HG03175 (cell line): Measurements from ENCODE around the gene SYPL2.

Experiments used
- ATAC-seq: cut with Tn5 transposase; IDR thresholded peaks from one replicate; pipeline ENCODE4 v1.9.1; 2021; ENCODE audit warnings: mild to moderate bottlenecking, moderate library complexity; ENCODE audit not compliant: unreplicated experiment

The SYPL2 gene

GRCh38 chr1:109490934-109491302 is 24.6 kb downstream of the SYPL2 start:
- no peak for ATAC-seq

GRCh38 chr1:109491372-109491771 is 25.0 kb downstream of the SYPL2 start:
- no peak for ATAC-seq

DNA sequence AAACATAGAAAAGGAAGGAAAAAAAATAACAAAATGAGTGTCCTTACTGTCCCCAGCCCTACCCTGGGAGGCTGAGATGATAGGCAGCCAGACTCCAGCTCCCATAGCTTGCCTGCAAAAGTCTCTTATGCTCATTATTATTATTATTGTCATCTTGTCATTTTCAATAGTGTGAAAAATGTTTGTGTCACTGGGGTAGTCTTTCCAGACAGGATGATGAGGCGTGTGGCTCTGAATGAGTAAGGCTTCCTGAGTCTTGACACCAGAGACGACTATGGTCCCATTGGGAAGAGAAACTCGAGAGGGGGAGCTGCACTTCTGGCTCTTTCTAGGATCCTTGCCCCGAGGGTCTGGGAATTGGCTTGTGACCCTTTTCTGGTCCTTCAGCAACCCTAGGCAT is 26.4 kb downstream of the SYPL2 start:
- ATAC-seq: no peak

GRCh38 chr1:109493227-109493626 is 26.9 kb downstream of the SYPL2 start:
- no peak for ATAC-seq

- ATAC-seq: peak; percentile 87
Measured at GRCh38 chr1:109493805-109494539, 27.6 kb downstream of the SYPL2 start, which contains the start of gene CYB561D1. Gene CYB561D1 (plus strand): TSS chr1:109494094. CDS start chr1:109494140, 46 bp downstream.

- no peak for ATAC-seq
Measured at GRCh38 chr1:109495738-109496137, 29.4 kb downstream of the SYPL2 start.

DNA sequence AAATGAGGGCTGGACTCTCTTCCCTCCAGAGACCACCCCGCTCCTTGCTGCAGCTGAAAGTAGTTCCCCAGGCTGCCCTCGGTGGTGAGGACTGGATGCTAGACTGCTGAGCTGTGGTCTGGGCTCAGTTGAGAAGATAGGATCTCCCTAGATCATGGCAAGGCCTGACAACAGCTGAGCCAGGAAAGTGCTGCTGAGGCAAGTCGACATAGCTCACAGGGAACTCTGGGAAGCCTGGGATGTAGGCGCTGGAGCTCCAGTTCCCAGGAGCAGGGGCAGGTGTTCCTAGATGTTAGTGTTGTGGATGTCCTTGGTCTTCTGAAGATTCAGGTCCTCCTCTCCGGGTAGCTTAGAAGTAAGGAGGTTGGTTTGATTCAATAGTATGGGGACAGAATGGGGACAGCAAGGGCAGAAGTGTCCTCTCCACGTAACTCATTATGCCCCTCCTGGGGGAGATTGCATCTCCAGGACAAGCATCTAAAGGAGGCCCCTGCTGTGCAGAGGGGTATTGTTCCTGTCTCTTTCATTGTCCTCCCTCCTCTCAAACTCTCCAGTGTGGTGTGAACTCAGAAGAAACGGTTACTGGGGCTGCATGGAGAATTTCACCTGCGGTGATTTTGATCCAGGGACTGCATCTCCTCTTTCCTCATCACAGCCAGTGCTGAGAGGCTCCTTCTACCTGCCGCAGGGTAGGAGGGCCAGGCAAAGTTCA is 31.3 kb downstream of the SYPL2 start:
- no peak for ATAC-seq

DNA sequence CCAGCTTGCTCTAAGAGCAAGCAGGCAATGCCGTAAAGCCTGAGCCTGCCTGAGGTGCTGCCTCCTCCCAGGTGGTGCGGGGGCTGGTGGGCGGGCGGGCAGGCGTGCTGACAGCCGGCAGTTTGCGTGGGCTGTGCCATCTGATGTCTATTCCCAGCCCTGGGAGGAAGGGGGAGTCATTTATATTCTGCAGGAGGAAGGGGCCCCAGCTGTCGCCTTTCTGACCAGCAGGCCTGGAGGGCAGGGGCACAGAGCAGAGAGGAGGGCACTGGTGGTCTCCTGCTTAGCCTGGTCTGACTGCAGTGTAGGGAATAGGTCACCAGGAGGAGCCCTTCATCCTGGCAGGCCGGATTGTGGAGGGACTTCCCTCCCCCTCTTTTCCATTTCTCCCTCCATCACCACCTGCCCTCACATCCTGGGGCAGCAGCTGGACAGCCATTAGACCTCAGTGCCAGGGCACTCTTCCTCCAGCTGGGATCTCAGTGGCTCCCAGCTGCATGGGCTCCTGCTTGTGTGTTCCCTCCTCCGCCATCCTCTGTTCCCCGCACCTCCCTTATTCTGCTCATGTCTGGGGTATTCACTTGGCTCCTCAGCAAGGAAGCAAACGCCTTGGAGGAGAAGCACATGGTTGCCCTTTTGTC is 31.9 kb downstream of the SYPL2 start:
- ATAC-seq: no peak

- ATAC-seq: no peak
Measured at GRCh38 chr1:109499081-109499480, 32.7 kb downstream of the SYPL2 start.

DNA sequence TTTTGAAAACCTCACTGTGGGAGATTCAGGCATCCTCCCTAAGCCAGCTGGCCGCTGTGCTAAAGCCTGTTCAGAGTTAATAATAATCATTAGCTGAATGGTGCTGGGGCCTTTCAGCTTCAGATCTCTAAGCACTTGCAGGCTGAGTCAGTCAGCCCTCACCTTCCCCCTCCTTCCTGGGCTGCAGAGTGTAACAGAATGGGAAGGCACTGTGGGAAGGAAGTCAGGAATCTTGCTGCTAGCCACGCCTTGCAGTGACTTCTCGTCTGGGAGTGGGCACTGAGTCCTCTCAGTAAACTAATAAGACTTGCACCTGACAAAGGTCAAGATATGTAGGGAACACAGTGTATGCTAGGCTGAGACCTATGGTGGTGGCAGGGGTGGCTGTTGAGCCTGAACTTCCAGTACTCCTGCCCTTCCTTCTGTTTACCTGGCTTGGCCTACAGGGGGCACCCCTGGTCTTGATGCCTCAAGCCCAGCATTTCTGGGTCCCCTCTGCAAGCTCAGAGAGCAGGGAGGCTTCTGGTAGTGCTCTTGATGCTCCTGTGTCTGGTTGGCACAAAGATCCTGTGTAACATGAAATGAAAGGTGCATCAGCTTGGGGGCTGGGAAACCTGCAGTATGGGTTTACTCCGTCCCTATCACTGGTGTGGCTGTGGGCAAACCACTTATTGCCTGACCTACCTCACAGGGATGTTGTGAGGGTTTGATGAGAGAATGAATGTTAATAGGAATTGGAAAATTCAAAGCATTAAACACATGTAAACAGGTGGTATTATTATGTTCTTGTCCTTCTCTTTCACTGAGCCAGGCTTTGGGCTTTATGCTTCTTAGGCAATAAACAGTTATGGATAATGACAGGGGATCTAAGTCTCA is 33.6 kb downstream of the SYPL2 start:
- no peak for ATAC-seq

- no peak for ATAC-seq
Measured at GRCh38 chr1:109500941-109501381, 34.6 kb downstream of the SYPL2 start.

GRCh38 chr1:109501644-109502363 is 35.5 kb downstream of the SYPL2 start:
- no peak for ATAC-seq

DNA sequence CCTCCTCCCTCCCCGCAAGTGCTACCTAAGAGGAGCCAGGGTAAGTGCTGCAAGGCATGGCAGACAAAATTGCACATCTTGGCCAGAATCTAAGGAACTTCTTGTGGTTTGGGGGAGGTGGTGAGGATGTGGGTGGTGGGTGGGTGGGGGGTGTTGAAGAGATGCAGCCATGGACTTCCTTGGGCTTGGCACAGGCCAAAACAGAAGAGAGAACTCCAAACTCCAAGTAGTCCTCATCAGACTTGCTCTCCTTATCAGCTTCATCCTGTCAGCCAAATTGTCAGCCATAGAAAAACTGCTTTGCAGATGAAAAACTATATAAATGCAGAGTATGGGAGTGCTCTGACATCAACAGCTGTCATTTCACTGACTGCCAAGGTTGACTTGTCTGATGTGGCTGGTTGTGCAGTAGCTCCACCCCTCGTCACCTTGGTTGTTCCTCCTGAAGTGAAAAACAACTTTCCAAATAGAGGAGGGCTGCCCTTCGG is 36.1 kb downstream of the SYPL2 start:
- no peak for ATAC-seq

GRCh38 chr1:109503935-109504334 is 37.6 kb downstream of the SYPL2 start:
- no peak for ATAC-seq

GRCh38 chr1:109504974-109505373 is 38.6 kb downstream of the SYPL2 start:
- no peak for ATAC-seq

DNA sequence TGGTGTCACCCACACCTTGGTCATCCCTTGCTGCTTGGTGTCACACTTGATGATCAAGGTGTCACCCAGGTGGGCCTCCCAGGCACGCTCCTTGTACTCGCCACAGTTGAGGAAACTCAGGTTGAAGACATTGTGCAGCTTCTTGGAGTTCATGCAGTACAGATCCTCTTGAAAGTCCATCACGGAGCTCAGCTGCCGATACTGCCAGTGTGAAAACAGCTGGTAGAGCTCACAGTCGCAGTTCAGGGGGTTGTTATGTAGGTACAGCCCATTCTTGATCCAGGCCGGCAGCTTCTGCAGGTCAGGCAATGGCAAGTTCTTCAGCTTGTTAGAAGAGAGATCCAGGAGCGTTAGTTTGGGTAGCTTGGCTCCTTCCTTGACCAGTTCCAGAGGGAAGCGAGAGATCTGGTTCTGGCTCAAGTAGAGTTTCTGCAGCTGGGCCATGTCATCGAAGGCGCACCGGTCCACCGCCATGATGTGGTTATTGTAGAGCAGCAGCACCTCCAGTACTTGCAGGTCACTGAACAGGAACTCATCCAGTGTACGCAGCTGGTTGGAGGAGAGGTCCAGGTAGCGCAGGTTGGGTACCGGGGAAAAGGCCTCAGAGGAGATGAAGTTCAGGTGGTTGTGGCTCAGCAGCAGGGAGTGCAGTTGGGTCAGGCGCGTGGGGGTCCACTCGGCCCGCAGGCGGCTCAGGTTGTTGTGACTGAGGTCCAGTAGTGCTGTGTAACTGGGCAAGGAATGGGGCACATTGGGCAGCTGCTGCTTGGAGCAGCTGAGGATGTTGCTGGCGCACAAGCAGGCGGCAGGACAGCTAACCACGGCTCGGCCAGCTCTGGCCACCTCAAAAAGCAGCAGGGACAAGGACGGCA is 41.9 kb downstream of the SYPL2 start:
- ATAC-seq: no peak

DNA sequence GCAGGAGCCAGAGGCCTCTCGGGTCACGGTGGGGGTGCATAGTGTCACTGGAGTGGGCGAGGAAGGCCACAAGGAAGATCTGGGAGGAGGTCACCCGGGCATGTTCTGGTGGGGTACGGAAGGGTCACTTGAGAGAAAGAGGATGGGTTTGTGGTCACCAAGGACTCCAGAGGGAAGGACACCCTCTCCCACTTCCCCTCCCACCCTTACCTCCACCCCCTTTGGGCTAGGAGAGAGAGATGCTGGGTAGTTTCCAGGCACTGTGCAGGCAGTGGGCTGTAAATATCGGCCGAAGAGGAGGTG is 42.5 kb downstream of the SYPL2 start:
- ATAC-seq: no peak

DNA sequence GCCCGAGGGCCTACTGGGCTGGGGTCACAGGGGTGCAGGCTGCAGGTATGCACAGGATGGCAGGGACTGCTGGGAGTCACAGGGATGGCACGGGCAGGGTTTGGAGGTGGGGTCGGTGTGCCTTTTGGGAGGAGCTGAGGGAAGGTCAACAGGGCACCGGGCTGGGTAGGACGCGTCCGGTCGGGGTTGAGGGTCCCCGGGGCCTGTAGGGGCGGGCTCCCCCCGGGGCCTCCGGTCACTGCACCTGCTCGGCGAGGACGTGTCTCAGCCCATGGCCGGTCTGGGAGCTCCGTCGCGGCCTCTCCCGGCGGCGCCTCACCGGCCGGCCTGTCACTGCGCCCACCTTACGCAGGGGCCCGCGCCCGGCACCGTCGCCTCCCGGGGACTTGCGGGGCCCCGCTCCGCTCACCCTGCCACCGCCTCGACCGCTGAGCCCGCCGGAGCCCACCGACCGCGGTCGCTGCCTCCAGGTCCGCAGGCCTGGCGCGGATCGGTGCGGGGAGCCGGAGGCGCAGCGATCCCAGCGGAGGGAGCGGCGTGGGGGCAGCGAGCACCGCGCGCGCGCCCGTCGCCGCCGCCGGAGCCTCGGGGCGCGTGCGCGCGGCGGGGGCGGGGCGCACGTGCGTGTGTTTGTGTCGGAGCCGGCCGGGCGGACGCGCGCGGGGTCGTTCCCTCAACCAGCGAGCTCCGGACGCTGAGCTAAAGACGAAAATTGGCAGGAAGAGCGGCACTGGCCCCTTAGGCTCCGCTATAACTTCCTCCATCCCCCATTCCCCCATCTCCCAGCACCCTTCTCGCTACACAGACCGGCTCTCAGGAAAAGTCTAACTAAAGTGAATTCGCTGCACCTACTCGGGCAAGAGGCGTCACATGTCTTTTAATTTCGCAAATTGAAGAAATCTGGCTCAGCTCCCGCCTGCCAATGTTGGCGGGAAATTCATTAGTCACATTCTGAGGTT is 43.1 kb downstream of the SYPL2 start, which contains the start of gene AMIGO1:
TSS of gene AMIGO1 (minus strand) at position 552 of the 959 bp plus-strand sequence. CDS start 815 bp downstream, outside the sequence.
- peak; percentile 61 for ATAC-seq
